ENCODE data around the gene MOSPD3.

MOSPD3 gene

GRCh38 chr7:100572281-100572948, 39.9 kb upstream of the MOSPD3 start:
- ATAC-seq = no peak
- TF ChIP-seq PPARA (CRISPR knock-in tag; IDR thresholded peaks at IDR 0.05; ENCODE audit: borderline replicate concordance) (no peak), TOX (CRISPR knock-in tag; IDR thresholded peaks at IDR 0.05; ENCODE audit: borderline replicate concordance) (no peak), RARB (CRISPR knock-in tag; IDR thresholded peaks at IDR 0.05) (no peak), ESRRG (CRISPR knock-in tag; IDR thresholded peaks at IDR 0.05) (no peak), ARNTL (CRISPR knock-in tag; IDR thresholded peaks at IDR 0.05; ENCODE audit: borderline replicate concordance, low read depth) (no peak), ZNF8 (CRISPR knock-in tag; IDR thresholded peaks at IDR 0.05) (no peak), OSR1 (CRISPR knock-in tag; IDR thresholded peaks at IDR 0.05) (no peak), CREB5 (CRISPR knock-in tag; IDR thresholded peaks at IDR 0.05; ENCODE audit: low read depth) (no peak), CSDC2 (CRISPR knock-in tag; IDR thresholded peaks at IDR 0.05) (no peak), ZFP30 (CRISPR knock-in tag; IDR thresholded peaks at IDR 0.05) (no peak), BACH2 (CRISPR knock-in tag; IDR thresholded peaks at IDR 0.05; ENCODE audit: borderline replicate concordance) (no peak), ISL1 (CRISPR knock-in tag; IDR thresholded peaks at IDR 0.05) (no peak), ZNF70 (CRISPR knock-in tag; IDR thresholded peaks at IDR 0.05) (no peak), ZFP3 (CRISPR knock-in tag; IDR thresholded peaks at IDR 0.05) (no peak), ZC3H10 (CRISPR knock-in tag; IDR thresholded peaks at IDR 0.05) (no peak), ZNF565 (CRISPR knock-in tag; conservative IDR thresholded peaks at IDR 0.05; ENCODE audit: low read depth) (no peak)
- TF ChIP-seq, protein P1, sequence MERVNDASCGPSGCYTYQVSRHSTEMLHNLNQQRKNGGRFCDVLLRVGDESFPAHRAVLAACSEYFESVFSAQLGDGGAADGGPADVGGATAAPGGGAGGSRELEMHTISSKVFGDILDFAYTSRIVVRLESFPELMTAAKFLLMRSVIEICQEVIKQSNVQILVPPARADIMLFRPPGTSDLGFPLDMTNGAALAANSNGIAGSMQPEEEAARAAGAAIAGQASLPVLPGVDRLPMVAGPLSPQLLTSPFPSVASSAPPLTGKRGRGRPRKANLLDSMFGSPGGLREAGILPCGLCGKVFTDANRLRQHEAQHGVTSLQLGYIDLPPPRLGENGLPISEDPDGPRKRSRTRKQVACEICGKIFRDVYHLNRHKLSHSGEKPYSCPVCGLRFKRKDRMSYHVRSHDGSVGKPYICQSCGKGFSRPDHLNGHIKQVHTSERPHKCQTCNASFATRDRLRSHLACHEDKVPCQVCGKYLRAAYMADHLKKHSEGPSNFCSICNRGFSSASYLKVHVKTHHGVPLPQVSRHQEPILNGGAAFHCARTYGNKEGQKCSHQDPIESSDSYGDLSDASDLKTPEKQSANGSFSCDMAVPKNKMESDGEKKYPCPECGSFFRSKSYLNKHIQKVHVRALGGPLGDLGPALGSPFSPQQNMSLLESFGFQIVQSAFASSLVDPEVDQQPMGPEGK (CRISPR knock-in tag; IDR thresholded peaks at IDR 0.05; ENCODE audit: borderline replicate concordance) = no peak

DNA sequence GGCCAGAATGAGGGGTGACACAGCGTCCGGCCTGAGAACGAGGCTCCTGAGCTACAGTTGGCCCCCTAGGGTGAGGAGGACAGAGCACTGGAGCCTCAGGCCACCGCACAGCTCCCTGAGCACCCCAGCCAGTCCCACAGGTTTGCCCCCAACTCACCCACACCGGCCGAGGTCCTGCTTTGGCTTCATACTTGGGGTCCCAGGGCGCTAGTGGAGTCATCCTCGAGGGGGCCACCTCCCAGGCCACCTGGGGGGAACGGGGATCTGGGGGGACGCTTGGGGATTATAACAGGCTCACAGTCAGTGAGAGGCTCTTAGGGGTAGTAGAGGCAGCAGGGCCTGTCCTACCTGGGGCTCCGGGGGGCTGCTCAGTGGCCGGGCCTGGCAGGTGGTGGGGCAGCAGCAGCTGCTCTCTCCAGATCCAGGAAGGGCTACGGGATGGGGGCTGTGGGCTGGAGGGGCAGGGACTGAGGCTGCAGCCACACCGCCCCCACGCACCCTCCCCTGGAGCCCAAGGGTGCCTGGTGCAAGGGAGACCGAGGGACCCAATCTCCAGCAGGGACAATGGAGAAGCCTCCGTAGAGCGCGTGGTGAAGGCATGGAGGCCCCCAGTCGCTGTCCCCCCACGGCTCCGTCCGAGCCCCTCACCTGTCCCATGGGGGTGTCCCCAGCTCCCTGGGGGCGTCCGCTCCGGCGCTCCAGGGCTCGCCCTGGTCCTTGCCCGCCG, 39.2 kb upstream of the MOSPD3 start:
- ATAC-seq = no peak
- TF ChIP-seq TCF4 (CRISPR knock-in tag; IDR thresholded peaks at IDR 0.05; ENCODE audit: borderline replicate concordance) = no peak
- TF ChIP-seq POU6F1 (CRISPR knock-in tag; IDR thresholded peaks at IDR 0.05; ENCODE audit: borderline replicate concordance, low read depth) = no peak
- TF ChIP-seq ZNF565 (CRISPR knock-in tag; conservative IDR thresholded peaks at IDR 0.05; ENCODE audit: low read depth) = no peak
- TF ChIP-seq BACH2 (CRISPR knock-in tag; IDR thresholded peaks at IDR 0.05; ENCODE audit: borderline replicate concordance) = no peak
- no peak for TF ChIP-seq ARNTL (CRISPR knock-in tag; IDR thresholded peaks at IDR 0.05; ENCODE audit: borderline replicate concordance, low read depth)
- no peak for TF ChIP-seq ESRRG (CRISPR knock-in tag; IDR thresholded peaks at IDR 0.05)
- TF ChIP-seq OSR1 (CRISPR knock-in tag; IDR thresholded peaks at IDR 0.05) = no peak
- no peak for TF ChIP-seq GLIS3 (CRISPR knock-in tag; IDR thresholded peaks at IDR 0.05)
- no peak for TF ChIP-seq SNAI2 (CRISPR knock-in tag; IDR thresholded peaks at IDR 0.05)
- no peak for TF ChIP-seq TSHZ2 (CRISPR knock-in tag; IDR thresholded peaks at IDR 0.05)
- no peak for TF ChIP-seq ZC3H10 (CRISPR knock-in tag; IDR thresholded peaks at IDR 0.05)
- no peak for TF ChIP-seq CSDC2 (CRISPR knock-in tag; IDR thresholded peaks at IDR 0.05)
- TF ChIP-seq, protein P2, sequence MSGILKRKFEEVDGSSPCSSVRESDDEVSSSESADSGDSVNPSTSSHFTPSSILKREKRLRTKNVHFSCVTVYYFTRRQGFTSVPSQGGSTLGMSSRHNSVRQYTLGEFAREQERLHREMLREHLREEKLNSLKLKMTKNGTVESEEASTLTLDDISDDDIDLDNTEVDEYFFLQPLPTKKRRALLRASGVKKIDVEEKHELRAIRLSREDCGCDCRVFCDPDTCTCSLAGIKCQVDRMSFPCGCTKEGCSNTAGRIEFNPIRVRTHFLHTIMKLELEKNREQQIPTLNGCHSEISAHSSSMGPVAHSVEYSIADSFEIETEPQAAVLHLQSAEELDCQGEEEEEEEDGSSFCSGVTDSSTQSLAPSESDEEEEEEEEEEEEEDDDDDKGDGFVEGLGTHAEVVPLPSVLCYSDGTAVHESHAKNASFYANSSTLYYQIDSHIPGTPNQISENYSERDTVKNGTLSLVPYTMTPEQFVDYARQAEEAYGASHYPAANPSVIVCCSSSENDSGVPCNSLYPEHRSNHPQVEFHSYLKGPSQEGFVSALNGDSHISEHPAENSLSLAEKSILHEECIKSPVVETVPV (CRISPR knock-in tag; IDR thresholded peaks at IDR 0.05) = no peak
- TF ChIP-seq ZNF8 (CRISPR knock-in tag; IDR thresholded peaks at IDR 0.05) = no peak

All from SK-N-SH treated with all-trans-retinoic acid at 6 μM for 48 hours (cell line).